ENCODE data around the gene RPUSD1.

RPUSD1 gene

GRCh38 chr16:797686-798085, 9.5 kb upstream of the RPUSD1 start:
- FAIRE-seq, result no peak

GRCh38 chr16:797120-797420, 8.9 kb upstream of the RPUSD1 start:
- no peak for FAIRE-seq

- FAIRE-seq, result no peak
Observed at GRCh38 chr16:796296-797119, 8.3 kb upstream of the RPUSD1 start.

GRCh38 chr16:795580-796229, 7.5 kb upstream of the RPUSD1 start:
- no peak for FAIRE-seq

DNA sequence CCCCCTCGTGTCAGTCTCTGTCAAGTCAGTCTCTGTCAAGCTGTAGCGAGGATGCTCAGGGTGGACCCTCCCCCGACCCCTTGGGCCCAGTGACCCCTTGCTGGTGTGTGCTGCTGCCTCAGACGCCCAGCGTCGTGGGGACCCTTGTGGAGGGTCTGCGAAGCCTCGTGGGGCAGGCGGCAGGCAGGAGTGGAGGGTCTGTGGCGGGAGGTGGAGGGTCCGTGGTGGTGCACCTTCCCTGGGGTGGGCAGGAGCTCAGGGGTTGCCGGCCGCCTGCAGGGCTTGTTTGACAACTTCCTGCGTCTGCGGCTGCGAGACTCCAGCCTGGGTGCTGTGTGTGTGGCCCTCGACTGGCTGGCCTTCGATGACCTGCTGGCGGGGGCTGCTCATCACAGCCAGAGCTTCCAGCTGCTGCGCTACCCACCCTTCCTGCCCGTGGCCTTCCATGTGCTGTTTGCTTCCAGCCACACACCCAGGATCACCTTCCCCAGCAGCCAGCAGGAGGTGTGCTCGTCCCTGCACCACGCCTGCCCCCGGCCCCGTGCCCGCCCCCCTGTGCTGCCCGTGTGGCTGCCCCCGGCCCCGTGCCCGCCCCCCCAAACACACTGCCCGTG, 6.8 kb upstream of the RPUSD1 start:
- FAIRE-seq, result no peak

GRCh38 chr16:794091-794822, 6.1 kb upstream of the RPUSD1 start:
- no peak for FAIRE-seq

DNA sequence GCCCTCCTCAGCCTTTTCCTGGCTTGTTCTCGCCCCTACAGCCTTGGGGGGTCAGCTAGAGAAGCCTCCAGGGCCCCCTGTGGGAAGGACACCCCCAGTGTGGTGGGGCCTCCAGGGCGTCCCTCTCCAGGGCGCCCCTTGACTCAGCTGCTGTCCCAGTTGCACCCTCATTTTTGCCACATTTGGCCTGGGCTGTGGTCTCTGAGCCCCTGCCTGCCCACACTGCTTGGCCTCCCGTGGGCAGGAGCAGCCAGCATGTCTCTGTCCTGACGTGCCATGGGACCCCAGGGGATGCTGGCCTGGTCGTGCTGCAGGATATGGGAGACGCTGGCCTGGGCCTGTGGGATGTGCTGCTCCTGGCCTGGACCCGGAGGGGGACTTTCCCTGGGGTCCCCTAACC, 5.2 kb upstream of the RPUSD1 start:
- no peak for FAIRE-seq

GRCh38 chr16:792221-792995, 4.2 kb upstream of the RPUSD1 start:
- FAIRE-seq, result no peak

DNA sequence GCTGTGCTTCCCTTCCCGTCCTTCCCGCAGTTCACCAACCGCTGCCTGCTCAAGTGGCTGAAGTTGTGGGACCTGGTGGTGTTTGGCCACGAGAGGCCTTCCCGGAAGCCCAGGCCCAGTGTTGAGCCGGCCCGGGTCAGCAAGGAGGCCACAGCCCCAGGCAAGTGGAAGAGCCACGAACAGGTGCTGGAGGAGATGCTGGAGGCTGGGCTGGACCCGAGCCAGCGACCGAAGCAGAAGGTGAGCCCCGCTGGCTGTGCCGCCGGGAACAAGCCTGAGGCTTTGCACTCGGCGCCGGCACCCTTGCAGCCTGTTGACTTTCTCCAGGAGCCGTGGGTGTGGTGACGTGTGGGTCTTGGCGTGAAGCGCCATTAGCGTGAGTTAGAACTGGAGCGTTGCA, 3.0 kb upstream of the RPUSD1 start:
- no peak for FAIRE-seq

DNA sequence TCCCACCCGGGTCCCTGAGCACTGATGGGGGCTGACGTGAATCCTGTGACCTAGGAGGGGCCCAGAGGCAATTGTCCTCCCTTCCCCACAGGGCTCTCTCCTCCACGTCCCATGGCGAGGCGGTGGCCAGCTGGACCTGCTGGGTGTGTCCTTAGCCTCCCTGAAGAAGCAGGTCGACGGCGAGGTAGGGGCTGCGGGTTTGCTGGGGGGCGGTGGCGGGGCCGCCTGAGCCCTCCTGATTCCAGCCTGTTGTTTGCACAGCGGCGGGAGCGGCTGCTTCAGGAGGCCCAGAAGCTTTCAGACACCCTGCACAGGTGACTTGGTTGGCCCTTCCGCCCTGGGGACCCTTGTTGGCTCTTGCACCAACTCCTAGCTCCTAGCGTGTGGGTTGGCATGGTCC, 1.9 kb upstream of the RPUSD1 start:
- FAIRE-seq, result no peak

DNA sequence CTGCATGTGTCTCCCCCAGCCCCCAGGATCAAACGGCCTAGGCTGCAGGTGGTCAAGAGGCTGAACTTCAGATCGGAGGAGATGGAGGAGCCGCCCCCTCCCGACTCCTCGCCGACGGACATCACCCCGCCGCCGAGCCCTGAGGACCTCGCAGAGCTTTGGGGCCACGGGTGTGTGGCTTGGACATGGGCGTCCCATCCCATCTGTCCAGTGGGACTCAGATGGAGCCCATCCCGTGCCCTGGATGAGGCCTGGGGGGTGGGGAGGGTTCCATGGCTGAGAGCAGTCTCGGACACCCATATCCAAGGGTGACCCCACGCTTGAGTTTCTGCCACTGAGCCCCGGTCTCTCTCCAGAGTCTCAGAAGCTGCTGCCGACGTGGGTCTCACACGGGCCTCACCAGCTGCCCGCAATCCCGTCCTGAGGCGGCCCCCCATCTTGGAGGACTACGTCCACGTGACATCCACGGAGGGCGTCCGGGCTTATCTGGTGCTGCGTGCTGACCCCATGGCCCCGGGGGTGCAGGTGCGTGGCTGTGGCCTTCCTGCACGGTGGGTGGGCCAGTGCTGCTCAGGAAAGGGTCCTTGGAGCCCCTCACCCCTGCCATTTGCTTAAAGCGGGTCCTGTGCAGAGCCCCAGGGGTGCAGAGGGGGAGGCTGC, 1.1 kb upstream of the RPUSD1 start:
- no peak for FAIRE-seq

DNA sequence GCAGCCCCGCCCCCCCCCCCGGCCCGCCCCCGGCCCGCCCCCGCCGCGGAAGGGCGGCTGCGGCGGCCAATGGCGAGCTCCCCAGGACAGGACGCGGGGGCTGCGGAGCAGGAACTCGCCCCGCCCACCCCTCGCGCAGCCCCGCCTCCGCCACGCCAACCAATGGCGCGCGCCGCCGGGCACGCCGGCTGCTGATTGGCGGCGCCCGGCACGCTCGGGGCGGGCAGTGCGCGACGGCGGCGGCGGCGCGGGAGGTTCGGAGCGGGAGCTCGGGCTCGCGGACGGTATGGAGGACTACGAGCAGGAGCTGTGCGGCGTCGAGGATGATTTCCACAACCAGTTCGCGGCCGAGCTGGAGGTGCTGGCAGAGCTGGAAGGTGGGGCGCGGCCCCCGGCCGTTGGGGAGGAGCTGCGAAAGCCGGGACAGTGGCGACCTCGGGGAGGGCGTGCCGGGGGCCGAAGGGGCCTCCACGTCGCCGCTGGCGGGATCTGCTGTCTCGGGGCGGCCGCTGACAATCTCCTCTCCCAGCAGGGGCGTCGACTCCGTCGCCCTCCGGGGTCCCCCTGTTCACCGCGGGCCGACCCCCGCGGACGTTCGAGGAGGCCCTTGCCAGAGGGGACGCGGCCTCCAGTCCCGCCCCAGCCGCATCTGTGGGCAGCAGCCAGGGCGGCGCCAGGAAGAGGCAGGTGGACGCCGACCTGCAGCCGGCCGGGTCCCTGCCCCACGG, 382 bp upstream of the RPUSD1 start, which contains the start of gene CHTF18:
CHTF18 (plus strand) TSS at position 222 of the 728 bp plus-strand sequence; CDS start at position 287, 65 bp downstream.
- FAIRE-seq, result no peak

DNA sequence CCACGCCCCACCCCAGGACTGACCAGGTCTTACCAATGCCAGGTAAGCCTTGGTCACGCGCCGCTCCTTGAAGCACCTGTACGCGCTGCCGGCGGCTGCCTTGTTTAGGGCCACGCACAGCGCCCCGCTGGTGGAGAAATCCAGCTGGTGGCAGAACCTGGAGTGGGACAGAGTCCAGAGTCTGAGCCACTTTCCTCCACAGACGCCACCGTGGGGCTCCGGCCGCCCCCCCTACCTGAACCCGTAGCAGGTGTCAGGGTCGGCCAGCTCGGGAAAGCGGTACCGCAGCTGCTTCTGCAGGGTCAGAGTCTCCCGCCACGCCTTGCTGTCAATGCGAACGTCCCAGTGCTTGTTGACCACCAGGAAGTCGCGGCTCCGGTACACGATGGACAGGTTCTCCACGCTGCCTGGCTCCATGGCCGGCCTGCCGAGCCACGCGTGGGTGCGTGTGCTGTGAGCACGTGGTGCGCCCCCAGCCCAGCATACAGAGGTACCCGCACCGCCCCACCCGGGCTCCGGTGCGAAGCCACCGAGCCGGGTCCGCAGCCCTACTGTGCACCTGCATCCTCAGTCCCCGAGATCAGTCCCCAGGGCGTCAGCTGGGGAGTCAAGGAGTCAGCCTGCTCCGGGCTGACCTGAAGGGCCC, 737 bp downstream of the RPUSD1 start:
- no peak for FAIRE-seq

DNA sequence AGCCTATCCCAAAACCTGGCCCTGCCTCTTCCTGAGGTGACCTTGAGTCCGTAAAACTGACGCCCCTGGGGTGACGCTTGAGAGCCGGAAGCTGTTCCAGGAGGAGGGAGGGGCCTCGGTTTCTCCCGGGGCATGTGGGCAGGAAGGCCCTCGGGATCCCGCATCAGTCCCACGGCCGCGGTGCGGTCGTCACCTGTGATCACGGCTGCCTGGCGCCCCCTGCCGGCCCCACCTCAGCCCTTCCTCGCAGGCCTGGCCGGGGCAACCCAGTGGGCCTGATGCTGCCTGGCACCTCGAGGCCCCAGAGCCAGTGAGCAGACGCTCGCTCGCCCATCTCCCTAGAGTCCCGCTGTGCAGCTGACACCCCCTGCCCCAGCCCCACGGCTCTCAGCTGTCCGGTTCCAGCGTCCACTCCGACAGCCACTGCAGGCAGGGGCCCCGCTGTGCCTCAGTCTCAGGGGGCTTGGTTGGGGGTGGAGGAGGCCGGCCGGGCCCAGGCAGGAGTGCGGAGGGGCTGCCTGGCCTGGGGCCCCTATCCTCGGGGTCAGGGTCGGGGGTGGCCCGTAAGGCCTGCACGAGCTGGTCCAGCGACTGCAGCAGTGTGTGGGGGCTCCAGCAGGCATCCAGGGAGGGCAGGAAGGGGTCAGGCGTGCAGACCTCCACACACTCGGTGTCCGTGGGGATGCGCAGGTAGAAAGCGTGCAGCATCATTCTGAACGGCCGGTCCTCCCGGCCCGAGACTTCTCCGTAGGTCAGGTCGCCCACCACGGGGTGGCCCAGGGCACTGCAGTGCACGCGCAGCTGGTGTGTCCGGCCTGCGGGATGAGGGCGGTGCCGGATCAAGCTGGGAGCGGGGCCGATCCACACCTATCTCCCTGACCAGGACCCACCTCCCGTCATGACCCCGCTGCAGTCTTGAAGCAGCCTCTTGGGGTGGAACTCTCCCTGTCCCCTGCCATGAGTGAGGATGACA, 2.3 kb downstream of the RPUSD1 start:
- FAIRE-seq, result no peak

DNA sequence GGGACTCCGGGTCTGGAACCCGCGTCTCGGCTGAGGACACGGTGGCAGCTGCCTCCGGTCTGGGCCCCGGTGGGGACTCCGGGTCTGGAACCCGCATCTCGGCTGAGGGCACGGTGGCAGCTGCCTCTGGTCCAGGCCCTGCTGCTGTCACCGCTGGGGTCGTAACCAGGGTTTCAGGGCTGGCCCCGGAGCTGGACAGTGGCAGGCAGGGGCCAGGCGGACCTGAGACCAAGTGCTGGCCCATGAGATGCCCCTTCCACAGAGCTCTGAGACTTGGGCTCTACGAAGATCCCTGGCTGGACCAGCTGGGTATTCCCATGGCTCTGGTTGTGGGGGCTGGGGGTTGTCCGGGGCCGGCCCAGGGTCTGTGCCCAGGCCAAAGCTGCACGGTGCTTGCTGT, 3.8 kb downstream of the RPUSD1 start:
- no peak for FAIRE-seq

GRCh38 chr16:783404-784161, 4.6 kb downstream of the RPUSD1 start:
- FAIRE-seq, result no peak

DNA sequence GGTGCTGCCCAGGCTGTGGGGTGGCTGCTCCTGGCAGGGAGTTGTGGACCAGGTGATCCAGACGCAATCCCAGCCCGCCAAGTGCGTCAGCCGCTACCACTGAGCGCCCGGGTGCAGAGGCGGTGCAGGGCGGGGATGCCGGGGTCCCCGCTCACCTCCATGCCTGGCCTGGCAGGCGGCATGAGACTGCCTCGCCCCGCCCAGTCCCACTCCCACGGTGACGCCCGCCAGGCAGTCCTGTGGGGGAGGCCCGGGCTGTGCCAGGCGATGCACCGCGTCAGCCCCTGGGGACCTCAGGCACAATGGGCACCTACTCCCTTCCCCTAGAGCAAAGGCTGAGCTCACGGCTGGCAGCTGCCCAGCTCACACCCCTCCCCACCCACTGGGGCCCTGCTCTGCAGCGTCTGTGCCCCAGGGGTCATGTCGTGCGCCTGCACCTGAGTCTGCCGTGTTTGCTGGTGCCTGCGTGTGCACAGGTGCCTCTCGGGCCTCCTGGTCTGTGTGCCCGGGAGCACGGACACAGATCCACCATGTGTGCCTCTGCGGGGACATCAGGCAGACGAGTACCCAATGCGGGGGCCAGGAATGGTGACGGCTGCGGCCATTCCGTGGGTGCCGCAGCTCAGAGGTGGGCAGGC, 5.3 kb downstream of the RPUSD1 start:
- FAIRE-seq, result no peak

- FAIRE-seq, result no peak
Observed at GRCh38 chr16:782258-782657, 5.9 kb downstream of the RPUSD1 start.
